Stimulated activated CD8-positive, alpha-beta memory T cell treated with anti-CD3 and anti-CD28 coated beads, Interleukin-15, amount 100 ng/mL, for 1 hour (primary cell): ENCODE measurements around the gene PRPF6.
"Not testable (repeated sequence)": the region's sequence is repeated elsewhere in the genome, so short reads cannot be mapped to it uniquely, and the experiment has no call there.

Source experiments
- DNase-seq: peaks from one replicate; pipeline ENCODE4 v3.0.0-alpha.2; 2020; ENCODE audit warnings: low read depth

Gene PRPF6

DNA sequence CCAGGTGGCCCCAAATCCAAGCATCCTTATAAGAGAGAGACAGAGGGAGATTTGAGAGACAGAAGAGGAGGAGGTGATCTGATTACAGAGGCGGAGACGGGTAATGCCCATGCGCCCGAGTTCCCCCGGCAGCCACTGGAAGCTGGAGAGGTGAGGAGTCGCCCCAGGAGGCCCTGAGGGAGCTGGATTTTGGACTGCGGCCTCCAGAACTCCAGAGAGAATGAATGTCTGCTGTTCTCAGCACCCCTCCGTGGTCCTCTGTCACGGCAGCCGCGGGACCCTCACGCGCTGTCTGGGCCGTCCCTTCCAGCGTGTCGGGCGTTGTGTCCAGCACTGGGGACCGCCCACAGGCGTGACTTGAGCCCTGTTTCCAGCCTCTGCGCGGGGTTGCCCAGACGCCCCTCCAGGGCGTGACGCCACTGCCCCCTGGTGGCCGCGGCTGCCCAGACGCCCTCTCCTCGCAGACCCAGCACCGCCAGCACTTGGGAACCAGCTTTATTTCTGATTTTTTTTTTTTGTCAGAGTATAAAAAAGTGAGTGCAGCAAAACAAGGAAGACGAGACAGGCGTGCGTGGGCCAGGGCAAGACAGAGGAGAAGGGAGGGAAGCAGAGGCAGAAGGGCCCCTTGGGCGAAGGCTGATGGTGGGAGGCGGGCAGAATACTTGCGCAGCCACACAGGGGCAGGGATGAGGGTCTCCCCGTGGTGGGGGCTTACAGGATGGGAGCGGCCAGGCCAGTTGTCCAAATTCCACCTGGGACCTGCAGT, 7.1 kb upstream of the PRPF6 start:
- peak; percentile 61 for DNase-seq

- DNase-seq = no peak
These were observed 6.3 kb upstream of the PRPF6 start for GRCh38 chr20:63974402-63975200.

- not testable (repeated sequence) for DNase-seq
These were observed 4.4 kb upstream of the PRPF6 start for GRCh38 chr20:63976511-63976910.

- DNase-seq = no peak
These were observed 3.8 kb upstream of the PRPF6 start for GRCh38 chr20:63976980-63977738.

GRCh38 chr20:63977739-63978276, 3.1 kb upstream of the PRPF6 start:
- DNase-seq = peak; percentile 37

GRCh38 chr20:63978319-63979228, 2.4 kb upstream of the PRPF6 start:
- DNase-seq = no peak

- DNase-seq = no peak
These were observed 1.7 kb upstream of the PRPF6 start for GRCh38 chr20:63979229-63979556.

GRCh38 chr20:63979557-63980316, 1.2 kb upstream of the PRPF6 start, which contains the start of gene SAMD10:
TSS of gene SAMD10 (minus strand) at chr20:63979642. CDS start at chr20:63979467, 175 bp downstream.
- peak; percentile 38 for DNase-seq

DNA sequence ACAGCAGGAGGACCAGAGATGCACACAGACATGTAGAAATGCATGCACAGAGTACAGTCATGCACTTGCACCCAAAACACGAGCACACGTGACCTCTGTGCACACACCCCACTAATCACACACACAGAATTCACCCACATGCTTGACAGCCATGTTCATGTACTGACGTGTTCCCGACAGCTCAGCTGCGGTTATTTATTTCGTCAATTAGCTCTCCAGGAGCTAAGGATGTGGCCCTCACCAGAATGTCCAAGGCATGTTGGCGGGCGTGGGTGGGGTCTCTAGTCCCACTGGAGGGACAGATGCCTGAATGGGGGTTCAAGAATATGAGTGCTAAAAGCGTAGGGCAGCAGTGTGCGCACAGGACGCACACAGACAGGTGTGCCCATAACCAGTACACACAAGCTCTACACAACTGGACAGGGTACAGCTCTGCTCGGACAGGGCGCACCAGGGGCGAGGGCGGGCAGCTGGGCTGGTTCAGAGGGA, 571 bp upstream of the PRPF6 start:
- no peak for DNase-seq

DNA sequence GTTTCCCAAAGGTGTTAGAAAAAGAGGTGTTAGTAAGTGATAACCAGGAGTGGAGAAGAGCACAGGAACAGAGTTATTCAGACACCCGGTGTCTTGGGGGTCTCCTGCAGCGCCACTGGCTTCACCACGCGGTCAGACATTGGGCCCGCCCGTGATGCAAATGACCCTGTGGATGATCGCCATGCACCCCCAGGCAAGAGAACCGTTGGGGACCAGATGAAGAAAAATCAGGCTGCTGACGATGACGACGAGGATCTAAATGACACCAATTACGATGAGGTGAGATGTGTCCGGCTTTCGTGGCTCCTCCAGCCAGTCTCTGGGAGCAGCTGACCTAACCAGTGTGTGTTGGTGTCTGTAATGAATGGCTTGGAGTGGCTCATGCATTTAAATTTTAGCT, 2.0 kb downstream of the PRPF6 start:
- DNase-seq = no peak

GRCh38 chr20:64000906-64001305, 20.0 kb downstream of the PRPF6 start:
- no peak for DNase-seq

DNA sequence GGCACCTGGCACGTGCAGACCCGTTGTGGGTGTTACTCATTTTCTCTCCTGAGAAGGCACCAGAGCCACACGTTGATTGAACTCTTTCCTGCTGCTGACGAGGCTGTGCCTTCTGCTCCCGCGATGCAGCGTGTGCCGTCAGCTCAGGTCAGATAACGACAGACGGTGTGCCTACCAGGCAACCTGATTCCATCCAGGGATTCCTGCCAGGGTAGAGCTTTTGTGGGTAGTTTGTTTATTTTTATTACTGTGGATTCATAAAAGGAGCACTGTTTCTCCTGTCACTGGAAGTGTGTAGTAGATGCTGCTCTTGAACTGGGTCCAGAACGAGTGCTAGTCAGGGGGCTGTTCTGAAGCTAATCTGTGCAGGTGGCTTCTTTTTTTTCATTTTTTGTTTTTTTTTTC, 20.7 kb downstream of the PRPF6 start:
- DNase-seq = no peak

GRCh38 chr20:64003960-64004725, 23.2 kb downstream of the PRPF6 start:
- DNase-seq = no peak

- DNase-seq = no peak
These were observed 24.5 kb downstream of the PRPF6 start for GRCh38 chr20:64005394-64005793.

DNA sequence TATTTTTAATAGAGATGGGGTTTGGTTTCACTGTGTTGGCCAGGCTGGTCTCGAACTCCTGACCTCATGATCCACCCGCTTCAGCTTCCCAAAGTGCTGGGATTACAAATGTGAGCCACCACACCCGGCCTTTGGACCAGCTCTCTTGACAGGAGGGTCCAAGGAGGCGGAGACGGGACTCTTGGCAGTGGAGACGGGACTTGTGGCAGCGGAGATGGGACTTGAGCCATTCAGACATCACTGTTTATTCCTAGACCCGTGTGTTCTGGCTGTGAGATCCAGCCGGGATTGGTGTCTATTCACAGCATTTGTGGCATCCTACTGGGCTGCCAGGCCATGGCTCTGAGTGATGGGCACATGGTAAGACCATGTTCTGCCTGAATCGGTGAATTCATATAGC, 25.6 kb downstream of the PRPF6 start:
- DNase-seq = no peak

GRCh38 chr20:64006902-64007301, 26.0 kb downstream of the PRPF6 start:
- DNase-seq = no peak

- no peak for DNase-seq
These were observed 29.0 kb downstream of the PRPF6 start for GRCh38 chr20:64009811-64010387.

DNA sequence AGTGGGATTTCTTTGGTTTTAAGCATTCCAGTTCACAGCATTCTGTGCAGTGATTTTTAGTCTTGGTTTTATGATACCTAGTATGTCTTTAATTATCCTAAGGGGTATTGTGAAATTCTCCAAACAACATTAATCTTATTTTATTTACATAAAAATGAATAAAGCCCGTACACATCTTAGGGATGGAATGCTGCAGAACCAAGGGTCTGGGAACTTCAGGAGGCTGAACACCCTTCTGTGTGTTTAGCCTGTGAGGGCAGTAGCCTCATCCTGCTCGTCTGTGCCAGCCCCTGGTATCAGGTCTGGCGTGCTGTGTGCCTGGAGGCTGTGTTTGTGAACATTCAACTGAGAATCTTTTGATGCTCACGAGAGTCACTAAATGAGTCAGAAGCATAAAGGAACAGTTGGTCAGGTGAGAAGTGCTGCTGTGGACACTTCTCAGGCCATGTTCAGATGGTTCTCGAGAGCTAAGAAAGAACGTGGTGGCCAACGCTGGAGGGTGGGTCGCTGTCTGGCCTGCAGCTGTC, 29.8 kb downstream of the PRPF6 start:
- no peak for DNase-seq

DNA sequence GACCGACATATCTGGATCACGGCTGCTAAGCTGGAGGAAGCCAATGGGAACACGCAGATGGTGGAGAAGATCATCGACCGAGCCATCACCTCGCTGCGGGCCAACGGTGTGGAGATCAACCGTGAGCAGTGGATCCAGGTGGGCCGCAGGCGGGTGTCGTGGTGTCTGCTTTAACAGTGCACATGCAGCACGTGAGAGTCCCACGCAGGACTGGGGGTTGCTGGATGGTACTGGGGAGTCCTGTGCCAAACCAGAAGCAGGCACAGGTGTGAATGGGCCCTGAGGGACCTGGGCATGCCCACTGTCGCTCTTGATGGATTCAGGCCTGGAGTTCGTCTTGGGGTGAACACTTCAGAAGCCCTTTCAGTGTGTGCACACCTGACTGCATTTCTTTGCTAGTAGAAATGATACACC, 30.4 kb downstream of the PRPF6 start:
- no peak for DNase-seq
